SK-N-DZ (cell line): ENCODE data around the gene RCSD1.
"Not testable (repeated sequence)": the region's sequence is repeated elsewhere in the genome, so short reads cannot be mapped to it uniquely, and the experiment has no call there.

Experiments used
- DNase-seq: peaks from one replicate; pipeline ENCODE4 v3.0.0-alpha.2; 2015; ENCODE audit warnings: low spot score

Gene RCSD1

DNA sequence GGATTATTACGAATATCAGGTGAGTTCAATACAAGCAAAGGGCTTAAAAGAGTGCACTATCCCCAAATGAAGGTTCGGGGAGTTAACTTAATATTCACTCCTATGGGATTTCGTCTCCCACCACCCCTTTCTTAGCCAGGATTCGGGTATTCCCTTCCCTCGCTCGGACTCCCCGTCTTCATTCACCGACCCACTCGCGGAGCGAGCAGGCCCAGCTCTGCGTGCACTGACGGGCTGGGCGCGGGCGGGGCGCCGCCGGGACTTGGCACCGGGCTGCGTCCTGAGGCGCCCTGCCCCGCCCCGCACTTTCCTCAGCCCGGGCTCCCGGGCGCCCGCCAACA lies 84.0 kb downstream of the RCSD1 start:
- DNase-seq: no peak

DNA sequence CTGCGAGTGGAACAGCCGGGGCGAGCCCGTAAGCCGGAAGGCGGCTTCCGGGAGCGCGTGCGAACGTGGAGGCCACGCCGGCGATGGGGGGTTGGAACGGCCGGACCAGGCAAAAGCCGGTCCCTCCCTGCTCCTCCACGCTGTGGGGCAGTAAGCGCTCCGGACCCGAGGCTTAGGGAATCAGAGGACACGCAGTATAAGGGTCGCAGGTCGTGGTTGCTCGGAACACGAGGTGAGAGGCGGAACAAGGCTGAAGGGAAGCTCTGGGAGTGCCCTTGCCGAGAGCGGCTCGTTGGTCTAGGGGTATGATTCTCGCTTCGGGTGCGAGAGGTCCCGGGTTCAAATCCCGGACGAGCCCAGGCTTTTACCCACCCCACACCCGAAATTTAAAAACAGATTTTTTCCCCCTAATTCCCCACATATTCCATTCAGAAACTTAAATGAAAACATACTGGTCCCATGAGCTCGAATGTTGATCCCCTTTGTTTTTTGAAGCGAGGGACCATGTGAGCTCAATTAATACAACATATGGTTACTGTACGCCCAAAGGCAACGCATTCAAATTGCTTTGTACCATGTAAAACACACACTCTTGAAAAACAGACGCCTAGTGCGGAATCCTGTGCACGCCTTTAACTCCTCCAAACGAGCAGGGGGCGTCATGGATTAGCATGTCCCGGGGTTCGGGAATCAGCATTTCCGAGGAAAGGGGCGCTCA lies 84.6 kb downstream of the RCSD1 start:
- peak; percentile 85 for DNase-seq

DNA sequence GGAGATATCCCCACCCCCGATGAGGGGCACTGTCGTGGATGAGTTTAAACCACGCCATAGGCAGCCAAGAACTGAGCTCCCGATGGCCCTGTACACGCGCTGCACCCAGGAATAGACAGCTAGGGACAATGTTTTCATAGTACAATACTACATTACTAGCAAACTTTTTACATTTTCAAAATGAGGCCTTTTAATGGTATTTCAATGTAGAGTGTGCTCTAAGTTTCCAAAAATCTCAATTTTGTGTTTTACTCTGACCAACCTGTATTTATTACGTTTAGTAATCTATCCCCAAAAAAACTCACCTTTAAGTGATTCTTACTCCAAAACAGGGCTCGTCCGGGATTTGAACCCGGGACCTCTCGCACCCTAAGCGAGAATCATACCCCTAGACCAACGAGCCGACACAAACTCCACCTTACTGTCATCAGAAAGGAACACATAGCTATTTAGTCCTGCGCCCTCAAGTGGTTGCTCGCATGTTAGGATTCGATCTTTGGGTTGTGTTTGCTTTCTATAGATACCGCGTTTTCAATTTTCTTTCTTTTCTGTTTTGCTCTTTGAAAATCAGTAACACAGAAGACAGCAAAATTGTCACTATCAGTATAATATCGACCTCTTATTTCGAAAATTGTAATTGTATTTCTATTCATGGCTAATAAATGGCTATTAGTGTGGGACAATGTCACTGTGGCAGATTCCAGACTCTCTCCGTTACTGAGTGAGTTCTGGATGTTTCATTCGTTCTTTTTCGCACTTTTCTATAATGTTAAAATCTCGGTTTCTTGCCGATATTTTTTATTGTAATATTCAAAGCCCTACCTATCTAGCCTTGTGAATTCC lies 85.3 kb downstream of the RCSD1 start:
- DNase-seq: peak; percentile 90

DNA sequence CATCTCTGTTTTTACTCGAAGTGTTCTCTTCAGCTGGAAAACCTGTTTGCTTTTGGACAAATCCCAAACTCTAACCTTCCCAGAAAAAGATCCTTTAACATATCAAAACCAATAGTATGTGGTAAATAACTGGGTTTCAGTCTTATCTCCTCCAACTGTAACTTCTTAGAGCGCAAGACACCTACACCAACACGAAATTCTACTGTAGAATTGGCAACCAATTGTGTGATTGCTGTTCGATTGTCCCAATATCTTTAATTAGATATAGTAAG lies 85.9 kb downstream of the RCSD1 start:
- DNase-seq: no peak

DNA sequence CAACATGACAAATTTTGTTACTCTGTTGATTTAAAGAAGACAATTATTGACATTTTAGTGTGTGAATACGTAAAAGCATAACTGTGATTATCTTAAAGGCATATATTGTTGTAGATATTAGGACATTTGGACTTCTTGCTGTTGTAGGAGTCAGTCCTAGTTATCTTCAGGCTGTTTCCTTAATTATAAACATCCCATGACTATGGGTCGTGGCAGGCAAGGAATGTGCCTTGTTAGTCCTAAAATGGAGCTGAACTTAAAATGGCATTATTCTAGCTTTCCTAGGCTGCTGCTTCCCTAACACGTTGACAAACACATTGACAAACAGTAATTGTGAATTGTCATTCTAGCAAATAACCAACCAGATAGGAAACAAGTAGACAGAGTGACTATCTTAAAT lies 87.3 kb downstream of the RCSD1 start:
- no peak for DNase-seq

DNA sequence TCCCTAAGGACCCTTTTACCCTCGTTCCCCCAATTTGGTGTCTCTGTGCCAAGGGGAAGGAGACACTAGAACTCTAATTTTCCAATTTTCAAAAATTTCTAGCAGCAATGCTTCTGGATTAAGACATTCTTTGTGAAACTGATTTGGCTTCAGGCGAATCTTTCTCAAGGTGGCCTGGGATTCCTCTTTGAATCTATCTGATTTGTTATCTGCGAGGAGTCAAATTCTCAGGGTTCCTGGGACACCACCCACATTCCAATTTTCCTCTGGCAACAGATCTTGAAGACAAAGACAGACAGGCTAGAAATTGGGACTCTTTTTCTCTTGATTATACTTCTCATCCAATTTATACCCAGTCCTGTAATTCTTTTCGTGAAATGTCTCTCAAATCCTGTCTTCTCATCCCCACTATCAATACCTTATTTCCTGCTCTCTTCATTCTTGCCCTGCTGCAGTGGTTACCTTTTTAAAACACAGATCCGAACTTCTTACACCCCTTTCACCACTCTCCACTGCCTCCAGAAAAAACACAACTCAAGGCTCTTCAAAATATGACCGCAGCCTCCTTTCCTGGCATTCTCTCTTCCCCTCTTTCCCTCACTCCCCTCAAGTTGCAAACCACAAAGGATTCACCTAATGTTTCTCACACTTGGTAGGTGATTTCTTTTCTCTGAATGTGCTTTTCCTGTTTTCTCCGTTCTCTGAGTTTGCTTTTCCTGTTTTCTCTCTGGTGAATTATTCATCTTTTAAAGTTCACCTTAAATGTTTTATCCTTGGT lies 89.1 kb downstream of the RCSD1 start:
- no peak for DNase-seq

DNA sequence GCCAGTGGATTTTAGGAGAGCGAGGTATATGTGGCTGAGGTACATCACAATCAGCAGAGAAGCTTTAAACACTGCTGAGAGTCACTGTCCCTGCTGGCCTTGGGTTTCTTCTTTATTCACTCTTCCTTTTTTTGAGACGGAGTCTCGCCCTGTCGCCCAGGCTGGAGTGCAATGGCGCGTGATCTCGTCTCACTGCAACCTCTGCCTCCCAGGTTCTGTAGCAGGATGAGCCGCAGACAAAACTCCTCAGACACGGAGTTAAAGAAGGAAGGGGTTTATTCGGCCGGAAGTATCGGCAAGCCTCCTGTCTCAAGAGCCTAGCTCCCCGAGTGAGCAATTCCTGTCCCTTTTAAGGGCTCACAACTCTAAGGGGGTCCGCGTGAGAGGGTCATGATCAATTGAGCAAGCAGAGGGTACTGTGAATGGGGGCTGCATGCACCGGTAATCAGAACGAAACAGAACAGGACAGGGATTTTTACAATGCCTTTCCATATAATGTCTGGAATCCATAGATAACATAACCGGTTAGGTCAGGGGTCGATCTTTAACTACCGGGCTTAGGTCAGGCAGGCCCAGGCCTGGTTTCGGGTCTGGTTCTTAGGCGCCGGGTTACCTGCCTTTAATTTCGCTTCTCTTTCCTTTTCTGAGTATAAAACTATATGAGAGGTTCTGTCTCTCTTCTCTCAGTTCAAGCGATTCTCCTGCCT lies 89.8 kb downstream of the RCSD1 start:
- not testable (repeated sequence) for DNase-seq

DNA sequence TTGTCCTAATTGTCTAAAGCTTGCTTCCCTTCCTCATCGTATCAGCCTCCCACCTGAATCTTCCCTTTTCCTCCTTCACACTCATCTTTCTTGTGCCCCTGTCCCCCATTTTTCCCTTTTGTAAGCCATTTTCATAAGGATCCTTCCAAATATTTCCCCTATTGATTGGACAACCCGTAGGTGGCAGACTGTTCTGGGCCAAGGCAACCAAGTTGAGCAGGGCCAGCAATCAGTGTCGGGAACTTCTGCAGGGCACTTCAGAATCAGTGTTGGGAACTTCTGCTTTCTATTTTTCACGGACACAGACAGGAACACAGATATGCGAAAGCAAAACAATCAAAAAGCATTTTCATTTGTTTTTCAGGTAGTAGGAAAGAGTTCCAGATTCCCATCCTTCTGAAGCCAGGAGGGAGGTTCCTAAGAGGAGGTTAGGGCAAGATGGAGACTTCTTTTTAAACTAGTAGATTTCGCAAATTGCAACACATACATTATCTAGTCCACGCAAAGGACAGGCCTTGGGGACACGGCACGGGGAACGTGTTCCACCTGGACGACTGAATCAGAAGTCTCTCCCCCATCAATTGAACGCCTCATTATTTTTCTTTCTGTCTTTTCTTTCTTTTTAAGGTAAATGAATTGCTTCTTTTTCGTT lies 91.1 kb downstream of the RCSD1 start:
- DNase-seq: peak; percentile 45

DNA sequence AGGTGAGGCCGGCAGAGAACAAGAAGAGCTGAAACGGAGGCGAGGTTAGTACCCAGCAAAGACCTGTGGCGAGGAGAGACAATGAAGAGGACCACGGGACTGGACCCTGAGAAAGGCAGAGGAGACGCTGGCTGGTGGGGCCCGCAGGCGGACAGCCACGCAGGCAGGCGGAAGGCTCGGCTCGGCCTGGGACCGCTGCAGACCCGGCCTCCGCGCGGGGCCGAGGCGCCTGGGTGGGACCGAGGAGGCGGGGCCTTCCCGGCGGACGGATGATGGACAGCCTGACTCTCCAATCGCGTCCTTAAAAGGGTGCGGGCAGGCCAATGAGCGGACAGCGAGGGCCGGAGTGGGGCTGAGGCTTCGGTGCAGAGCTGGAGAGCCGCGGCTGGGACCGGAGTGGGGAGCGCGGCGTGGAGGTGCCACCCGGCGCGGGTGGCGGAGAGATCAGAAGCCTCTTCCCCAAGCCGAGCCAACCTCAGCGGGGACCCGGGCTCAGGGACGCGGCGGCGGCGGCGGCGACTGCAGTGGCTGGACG lies 91.7 kb downstream of the RCSD1 start, which contains the start of gene MPZL1:
Gene MPZL1, plus strand, starts transcription at position 366 of the 535 bp plus-strand sequence. CDS start 170 bp downstream, outside the sequence.
- peak; percentile 91 for DNase-seq

DNA sequence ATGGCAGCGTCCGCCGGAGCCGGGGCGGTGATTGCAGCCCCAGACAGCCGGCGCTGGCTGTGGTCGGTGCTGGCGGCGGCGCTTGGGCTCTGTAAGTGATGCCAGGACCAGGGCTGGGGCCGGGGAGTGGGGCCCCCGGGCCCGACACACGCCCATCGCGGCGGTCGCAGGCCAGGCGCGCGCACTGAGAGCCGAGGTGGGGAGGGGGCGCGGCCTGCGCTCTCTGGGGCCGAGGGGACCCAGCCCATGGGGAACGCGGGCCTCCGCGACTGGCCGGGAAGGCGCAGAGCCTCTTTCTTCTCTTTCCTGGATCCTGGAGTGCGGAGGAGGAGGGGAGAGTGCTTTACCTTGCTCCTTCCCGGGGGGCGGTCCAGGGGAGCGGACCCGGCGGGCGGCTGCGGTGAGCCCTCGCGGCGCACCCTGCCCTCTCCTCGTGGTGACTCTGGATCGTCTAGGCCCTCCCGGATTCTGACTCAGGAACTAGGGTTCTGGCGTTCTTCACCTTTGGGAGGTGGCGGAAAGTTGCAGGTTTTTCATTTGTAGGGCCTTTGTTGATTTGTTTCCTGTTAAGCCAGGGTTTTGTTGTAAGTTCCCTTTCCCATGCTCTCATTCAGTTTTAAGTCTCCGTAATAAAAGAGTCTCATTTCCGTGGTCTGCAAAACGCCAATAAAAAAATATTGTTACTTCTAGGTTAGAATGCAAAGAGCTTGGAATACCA lies 92.3 kb downstream of the RCSD1 start:
- DNase-seq: no peak

DNA sequence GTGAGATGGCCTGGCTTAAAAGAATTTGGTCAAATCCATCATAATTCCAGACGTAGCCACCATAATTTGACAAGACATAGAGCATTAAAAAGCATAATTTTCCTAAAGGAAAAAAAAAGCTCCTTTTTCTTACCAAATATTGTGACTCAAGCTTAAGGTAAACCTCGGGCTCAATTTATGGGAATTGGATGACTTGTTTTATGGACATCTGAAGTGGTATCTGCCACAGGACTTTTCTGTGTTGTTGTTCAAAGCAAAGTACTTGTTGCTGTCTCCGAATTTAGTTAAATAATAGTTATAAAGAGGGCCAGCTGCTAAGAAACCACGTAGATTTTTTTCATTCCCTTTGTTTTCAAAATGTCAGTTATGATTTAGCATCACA lies 92.8 kb downstream of the RCSD1 start:
- DNase-seq: no peak

DNA sequence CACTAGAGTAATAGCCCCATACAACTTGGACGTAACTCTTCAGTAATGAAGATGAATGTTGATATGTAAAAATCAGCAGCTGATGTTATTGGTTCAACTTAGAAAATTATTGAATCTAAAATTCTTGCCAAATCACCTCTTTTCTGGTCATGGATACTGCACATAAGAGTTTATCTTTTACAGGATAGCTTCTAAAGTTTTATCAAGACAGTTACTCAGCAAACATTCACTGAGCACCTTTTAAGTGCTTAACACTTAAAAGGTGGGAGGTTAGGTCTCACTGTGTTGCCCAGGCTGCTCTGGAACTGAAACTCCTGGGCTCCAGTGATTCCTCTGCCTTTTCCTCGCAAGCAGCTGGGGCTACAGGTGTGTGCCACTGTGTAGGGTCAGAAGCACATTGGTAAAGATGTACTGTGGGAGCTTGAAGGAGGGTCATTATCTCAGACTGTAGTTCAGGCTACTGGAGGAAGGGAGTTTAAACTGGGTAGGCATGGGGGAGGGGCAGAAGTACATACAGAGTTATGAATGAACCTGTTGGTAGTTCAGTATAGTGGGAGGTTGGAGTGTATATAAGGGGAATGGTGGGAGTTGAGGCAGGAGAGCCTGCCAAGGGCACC lies 93.8 kb downstream of the RCSD1 start:
- no peak for DNase-seq

DNA sequence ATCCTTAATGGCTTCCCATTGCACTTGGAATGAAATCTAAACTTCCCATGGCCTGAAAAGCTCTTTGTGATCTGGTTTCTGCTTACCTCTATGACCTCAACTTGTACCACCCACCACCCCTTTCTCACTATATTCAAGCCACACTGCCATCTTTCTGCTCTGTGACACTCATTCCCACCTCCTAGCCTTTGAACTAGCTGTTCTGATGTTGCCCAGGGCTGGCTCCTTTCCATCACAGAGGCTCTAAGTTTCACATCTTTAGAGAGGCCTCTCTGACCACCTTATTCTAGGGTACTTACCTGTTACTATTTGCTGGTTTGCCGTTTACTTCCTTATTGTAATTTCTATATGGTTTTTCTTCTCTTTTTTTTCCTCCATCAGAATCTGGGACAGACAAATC lies 96.0 kb downstream of the RCSD1 start:
- DNase-seq: no peak

DNA sequence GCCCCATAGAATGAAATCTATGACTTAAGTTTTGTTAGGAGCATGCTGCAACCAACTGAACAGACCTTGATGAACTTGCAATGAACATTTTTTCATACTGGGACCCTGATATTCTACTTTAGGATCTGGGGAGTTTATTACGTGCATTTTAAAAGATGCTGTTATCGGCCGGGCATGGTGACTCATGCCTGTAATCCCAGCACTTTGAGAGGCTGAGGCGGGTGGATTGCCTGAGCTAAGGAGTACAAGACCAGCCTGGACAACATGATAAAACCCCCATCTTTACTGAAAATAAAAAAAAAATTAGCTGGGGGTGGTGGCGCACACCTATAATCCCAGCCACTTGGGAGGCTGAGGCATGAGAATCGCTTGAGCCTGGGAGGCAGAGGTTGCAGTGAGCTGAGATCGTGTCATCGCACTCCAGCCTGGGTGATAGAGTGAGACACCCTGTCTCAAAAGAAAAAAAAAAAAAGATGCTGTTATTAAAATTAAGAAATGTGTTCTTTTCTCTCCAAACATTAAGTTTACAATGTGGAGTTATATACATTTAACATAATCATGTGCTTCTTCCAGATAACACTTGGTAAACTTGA lies 98.9 kb downstream of the RCSD1 start:
- no peak for DNase-seq

DNA sequence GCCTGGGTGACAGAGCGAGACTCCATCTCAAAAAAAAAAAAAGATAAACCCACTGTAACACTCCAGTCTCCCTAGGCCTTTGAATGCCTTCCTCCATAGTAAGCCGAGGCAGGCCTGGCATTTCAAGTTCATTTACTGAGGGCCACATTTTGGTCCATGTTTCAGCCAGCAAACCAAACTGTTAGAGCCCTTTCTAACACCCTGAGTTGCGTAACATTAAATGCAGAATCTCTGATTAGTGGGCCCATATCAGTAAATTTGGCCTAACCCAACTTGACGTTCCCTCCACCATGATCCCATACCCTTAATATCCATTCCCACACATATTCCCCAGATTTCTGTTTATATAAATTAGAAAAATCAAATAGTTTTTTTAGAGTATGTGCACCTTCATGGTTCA lies 104.2 kb downstream of the RCSD1 start:
- DNase-seq: no peak

DNA sequence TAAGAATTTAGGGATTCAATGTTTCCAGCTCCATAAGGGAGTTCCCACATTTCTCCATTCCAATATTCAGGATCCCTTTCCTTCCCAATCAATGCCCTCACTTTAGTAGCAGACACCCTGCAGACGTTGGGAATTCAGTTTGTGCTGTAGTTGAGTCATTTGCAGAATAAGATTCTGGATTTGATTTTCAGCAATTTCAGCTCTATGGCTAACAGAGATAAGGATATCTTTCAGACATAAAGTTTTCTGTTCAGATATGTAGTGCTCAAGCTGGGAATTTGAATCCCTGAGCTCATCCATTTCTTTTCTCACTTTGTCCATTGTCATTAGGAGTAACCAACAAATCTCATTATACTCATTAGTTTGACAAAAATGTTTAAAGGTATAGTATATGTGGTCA lies 104.8 kb downstream of the RCSD1 start:
- no peak for DNase-seq

DNA sequence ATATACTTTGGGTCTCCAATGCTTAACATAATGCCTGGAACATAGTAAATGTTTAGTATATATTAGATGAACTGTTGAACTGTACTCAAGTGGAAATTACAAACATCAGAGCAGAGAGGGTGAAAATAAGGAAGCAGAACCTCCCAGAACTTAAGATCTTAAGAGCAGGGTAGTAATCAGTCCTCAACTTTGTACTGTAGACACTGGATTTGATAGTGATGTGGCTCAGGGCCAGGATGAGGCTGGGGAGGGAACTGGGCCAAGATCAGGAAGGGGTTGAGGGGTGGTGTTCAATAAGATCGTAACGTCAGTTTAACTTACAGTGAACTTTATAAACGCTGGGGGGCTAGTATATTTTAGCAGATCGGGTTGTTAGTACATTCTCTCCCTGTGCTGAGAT lies 107.1 kb downstream of the RCSD1 start:
- DNase-seq: no peak

DNA sequence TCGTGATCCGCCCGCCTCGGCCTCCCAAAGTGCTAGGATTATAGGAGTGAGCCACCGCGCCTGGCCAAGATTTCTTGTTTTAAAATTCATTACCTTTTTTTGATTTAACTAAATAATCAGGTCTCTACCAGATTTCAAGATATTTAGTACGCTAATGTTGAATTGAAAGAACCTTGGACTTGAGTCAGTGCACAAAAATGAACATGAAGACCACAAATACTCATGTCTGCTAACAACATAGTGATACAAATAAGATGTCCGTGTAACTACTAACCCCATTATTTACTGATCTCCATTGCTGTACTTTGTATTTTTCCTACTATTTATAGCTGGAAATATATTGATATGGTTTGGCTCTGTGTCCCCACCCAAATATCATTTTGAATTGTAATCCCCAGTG lies 108.1 kb downstream of the RCSD1 start:
- no peak for DNase-seq

DNA sequence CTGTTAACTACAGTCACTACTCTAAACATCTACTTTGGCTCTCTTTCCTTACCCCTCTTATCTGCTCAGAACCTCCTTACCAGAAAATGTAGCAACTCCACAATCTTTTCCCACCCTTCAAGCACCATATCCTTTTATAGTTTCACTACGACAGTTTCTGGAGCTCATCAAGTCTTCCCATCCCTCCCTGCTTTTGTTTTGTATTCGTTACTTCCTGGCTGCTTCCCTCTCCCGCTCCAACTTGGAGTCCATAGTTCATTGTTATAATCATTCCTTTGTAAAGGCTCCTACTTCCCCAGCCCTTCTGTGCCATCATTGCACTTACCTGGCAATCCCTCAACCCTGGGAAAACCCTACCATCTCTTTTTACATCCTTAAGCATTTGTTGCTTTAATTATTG lies 109.7 kb downstream of the RCSD1 start:
- no peak for DNase-seq

DNA sequence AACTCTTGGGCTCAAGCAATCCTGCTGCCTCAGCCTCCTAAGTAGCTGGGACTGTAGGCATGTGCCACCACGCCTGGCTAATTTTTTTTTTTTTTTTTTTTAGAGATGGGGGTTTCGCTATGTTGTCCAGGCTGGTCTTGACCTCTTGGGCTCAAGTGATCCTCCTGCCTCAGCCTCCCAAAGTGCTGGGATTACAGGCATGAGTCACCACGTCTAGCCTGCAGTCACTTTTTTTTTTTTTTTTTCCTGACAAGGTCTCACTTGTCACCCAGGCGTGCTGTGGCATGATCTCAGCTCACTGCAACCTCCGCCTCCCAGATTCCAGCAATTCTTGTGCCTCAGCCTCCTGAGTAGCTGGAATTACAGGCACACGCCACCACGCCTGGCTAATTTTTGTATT lies 111.1 kb downstream of the RCSD1 start:
- not testable (repeated sequence) for DNase-seq
